H1 (cell line): ENCODE results near the gene ABCA1.

Experiments
- CHD2 ChIP-seq: IDR thresholded peaks from 2 replicates; pipeline ENCODE4 v1.6.1; 2012; ENCODE audit warnings: low read length, improper control_type of control experiment
- CREB1 ChIP-seq: IDR thresholded peaks from 2 replicates; pipeline ENCODE4 v1.6.1; 2012; ENCODE audit warnings: inconsistent platforms
- EGR1 ChIP-seq: IDR thresholded peaks from 2 replicates; pipeline ENCODE4 v1.6.1; 2011; ENCODE audit warnings: low read depth, low read length, borderline replicate concordance
- EZH2 ChIP-seq: fragments of 200-600 bp; sonication (generic); IDR thresholded peaks from 2 replicates; pipeline ENCODE4 v1.7.1; 2012; ENCODE audit warnings: low read depth, mild to moderate bottlenecking, moderate library complexity, low read length, inconsistent platforms; ENCODE audit not compliant: severe bottlenecking
- GABPA ChIP-seq: IDR thresholded peaks from 2 replicates; pipeline ENCODE4 v1.6.1; 2011; ENCODE audit warnings: mild to moderate bottlenecking, low read length, moderate library complexity, borderline replicate concordance; ENCODE audit not compliant: insufficient read depth
- KDM5A ChIP-seq: fragments of 200-600 bp; IDR thresholded peaks from 2 replicates; pipeline ENCODE4 v1.7.1; 2012; ENCODE audit warnings: mild to moderate bottlenecking, low read length, inconsistent platforms, mixed read lengths
- NRF1 ChIP-seq: IDR thresholded peaks from 2 replicates; pipeline ENCODE4 v1.6.1; 2011; ENCODE audit warnings: mild to moderate bottlenecking, low read depth, low read length, improper control_type of control experiment
- POLR2A ChIP-seq, 2 experiments: IDR thresholded peaks; 1 replicate in 1 of 2; 2 replicates in 1 of 2; pipeline ENCODE4 v1.6.1; 2011; ENCODE audit warnings: low read depth in 2 of 2, low read length in 2 of 2, mild to moderate bottlenecking in 2 of 2; ENCODE audit errors: control extremely low read depth in 1 of 2
- SIN3A ChIP-seq, 2 experiments: IDR thresholded peaks in 1 of 2; conservative IDR thresholded peaks in 1 of 2; 2 replicates each; pipeline ENCODE4 v1.6.1; 2011 to 2012; ENCODE audit warnings: low read length in 2 of 2, improper control_type of control experiment in 1 of 2, low read depth in 1 of 2, mild to moderate bottlenecking in 1 of 2
- ZNF274 ChIP-seq: IDR thresholded peaks from 2 replicates; pipeline ENCODE4 v1.7.0; 2012; ENCODE audit warnings: low read length, borderline replicate concordance; ENCODE audit errors: extremely low read depth
- TF ChIP-seq, protein P1 (sequence below), 3 experiments: IDR thresholded peaks; 1 replicate in 2 of 3; 2 replicates in 1 of 3; pipeline versions ENCODE4 v1.5.1 to v1.6.1; 2011; ENCODE audit warnings: low read length in 3 of 3, mild to moderate bottlenecking in 3 of 3, inconsistent platforms in 2 of 3, low read depth in 1 of 3, moderate library complexity in 1 of 3; ENCODE audit not compliant: insufficient read depth in 1 of 3; ENCODE audit errors: control extremely low read depth in 1 of 3
- TF ChIP-seq, protein P2 (sequence below): IDR thresholded peaks from 2 replicates; pipeline ENCODE4 v1.6.1; 2011; ENCODE audit warnings: low read length, improper control_type of control experiment

DNA sequence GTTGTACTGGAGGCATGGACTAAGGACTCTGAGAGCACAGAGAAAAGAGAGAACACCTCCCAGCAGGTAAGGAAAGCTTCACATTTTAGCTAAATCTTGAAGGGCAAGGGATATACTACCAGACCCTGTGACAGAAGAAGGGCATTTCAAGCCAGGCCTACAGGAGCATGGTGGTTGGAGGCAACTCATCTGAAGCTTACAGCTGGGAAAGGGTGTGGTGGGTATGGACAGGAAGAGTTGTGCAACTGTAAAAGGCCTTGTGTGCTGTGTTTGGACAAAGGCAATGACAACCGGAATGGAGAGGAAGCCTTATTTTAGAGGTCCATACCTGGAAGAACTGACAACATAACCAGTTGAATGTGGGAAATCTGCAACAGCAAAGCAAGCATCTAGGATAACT lies 132.9 kb downstream of the ABCA1 start:
- TF ChIP-seq EZH2 (no peak), ZNF274 (no peak), EGR1 (no peak), KDM5A (no peak), CHD2 (no peak), GABPA (no peak), CREB1 (no peak), NRF1 (no peak), POLR2A (IDR thresholded peaks at IDR 0.05; ENCODE audit: control extremely low read depth in 1 of 2, low read depth in 2 of 2, low read length in 2 of 2) (no peak), SIN3A (conservative IDR thresholded peaks at IDR 0.05 in 1 of 2, IDR thresholded peaks at IDR 0.05 in 1 of 2; ENCODE audit: low read depth in 1 of 2, low read length in 2 of 2) (no peak)
- TF ChIP-seq, protein P1, sequence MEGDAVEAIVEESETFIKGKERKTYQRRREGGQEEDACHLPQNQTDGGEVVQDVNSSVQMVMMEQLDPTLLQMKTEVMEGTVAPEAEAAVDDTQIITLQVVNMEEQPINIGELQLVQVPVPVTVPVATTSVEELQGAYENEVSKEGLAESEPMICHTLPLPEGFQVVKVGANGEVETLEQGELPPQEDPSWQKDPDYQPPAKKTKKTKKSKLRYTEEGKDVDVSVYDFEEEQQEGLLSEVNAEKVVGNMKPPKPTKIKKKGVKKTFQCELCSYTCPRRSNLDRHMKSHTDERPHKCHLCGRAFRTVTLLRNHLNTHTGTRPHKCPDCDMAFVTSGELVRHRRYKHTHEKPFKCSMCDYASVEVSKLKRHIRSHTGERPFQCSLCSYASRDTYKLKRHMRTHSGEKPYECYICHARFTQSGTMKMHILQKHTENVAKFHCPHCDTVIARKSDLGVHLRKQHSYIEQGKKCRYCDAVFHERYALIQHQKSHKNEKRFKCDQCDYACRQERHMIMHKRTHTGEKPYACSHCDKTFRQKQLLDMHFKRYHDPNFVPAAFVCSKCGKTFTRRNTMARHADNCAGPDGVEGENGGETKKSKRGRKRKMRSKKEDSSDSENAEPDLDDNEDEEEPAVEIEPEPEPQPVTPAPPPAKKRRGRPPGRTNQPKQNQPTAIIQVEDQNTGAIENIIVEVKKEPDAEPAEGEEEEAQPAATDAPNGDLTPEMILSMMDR (IDR thresholded peaks at IDR 0.05; ENCODE audit: control extremely low read depth in 1 of 3, insufficient read depth in 1 of 3, low read depth in 1 of 3, low read length in 3 of 3): no peak
- TF ChIP-seq, protein P2, sequence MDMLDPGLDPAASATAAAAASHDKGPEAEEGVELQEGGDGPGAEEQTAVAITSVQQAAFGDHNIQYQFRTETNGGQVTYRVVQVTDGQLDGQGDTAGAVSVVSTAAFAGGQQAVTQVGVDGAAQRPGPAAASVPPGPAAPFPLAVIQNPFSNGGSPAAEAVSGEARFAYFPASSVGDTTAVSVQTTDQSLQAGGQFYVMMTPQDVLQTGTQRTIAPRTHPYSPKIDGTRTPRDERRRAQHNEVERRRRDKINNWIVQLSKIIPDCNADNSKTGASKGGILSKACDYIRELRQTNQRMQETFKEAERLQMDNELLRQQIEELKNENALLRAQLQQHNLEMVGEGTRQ: no peak
